HL-60 (cell line): ENCODE data around the gene ARRB1.
"Not testable (repeated sequence)": the region's sequence is repeated elsewhere in the genome, so short reads cannot be mapped to it uniquely, and the experiment has no call there.

ENCODE experiments used
- DNase-seq, 2 experiments: peaks; one replicate each; pipeline ENCODE4 v3.0.0-alpha.2; 2010 to 2020; ENCODE audit warnings: low read depth in 1 of 2, low spot score in 1 of 2
- H3K27ac ChIP-seq: fragments of 250-450 bp; sonication (Bioruptor Pico); replicated peaks from 2 replicates; pipeline ENCODE4 v1.5.1; 2020; ENCODE audit warnings: mild to moderate bottlenecking, moderate library complexity
- H3K27me3 ChIP-seq: fragments of 250-450 bp; sonication (Bioruptor Pico); 2 replicates; pipeline ENCODE4 v1.5.1; 2021; ENCODE audit warnings: mild to moderate bottlenecking, moderate library complexity; ENCODE audit not compliant: insufficient read depth, poor library complexity, severe bottlenecking
- H3K4me3 ChIP-seq: replicated peaks from 2 replicates; pipeline ENCODE4 v1.5.1; 2011; ENCODE audit warnings: mild to moderate bottlenecking, control low read depth, low read length; ENCODE audit not compliant: insufficient read depth
- CTCF ChIP-seq: IDR thresholded peaks from one replicate; pipeline ENCODE4 v1.5.1; 2011; ENCODE audit warnings: low read length, control low read depth, inconsistent platforms; ENCODE audit not compliant: insufficient read depth
- GABPA ChIP-seq: IDR thresholded peaks from 2 replicates; pipeline ENCODE4 v1.6.1; 2012; ENCODE audit warnings: low read depth
- POLR2AphosphoS5 ChIP-seq: IDR thresholded peaks from 2 replicates; pipeline ENCODE4 v1.6.1; 2012; ENCODE audit warnings: low read depth
- REST ChIP-seq: IDR thresholded peaks from 2 replicates; pipeline ENCODE4 v1.6.1; 2012; ENCODE audit warnings: low read depth; ENCODE audit not compliant: insufficient replicate concordance
- SPI1 ChIP-seq: IDR thresholded peaks from 2 replicates; pipeline ENCODE4 v1.6.1; 2012; ENCODE audit warnings: low read depth, mild to moderate bottlenecking, borderline replicate concordance

Gene ARRB1

GRCh38 chr11:75371949-75372876 is 20.8 kb upstream of the ARRB1 start:
- DNase-seq = no peak

GRCh38 chr11:75369560-75370255 is 18.2 kb upstream of the ARRB1 start:
- no peak for TF ChIP-seq CTCF
- peak; percentile 71 for TF ChIP-seq GABPA
- peak; percentile 90 for TF ChIP-seq SPI1
- DNase-seq = peak; percentile 72 to 83

More at GRCh38 chr11:75371949-75372876, 20.8 kb upstream of the ARRB1 start:
- no peaks in the 10 kb centered on the region for H3K27me3 ChIP-seq
- no peak overlapping the region for H3K27ac ChIP-seq
- TF ChIP-seq POLR2AphosphoS5 (no peak), REST (no peak), GABPA (no peak), CTCF (no peak), SPI1 (no peak)
- no peak overlapping the region for H3K4me3 ChIP-seq

DNA sequence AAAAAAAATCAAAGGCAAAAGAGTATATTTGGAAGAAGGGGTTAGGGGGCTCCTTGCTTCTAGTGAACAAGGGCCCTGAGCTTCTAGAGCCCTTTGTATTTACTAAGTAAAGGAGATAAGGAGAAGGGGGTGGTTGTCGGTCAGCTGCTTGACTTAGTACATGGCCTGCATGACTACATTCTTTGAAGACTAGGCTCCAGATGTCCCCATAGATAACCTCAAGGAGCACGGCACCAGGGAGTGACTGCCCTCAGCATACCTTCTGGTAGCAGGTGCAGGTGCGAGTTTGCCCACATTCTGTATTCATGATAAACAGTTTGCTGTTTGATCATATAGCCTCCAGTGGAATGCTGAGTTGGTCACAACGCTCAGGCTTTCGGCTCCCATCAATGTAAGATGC is 15.4 kb upstream of the ARRB1 start:
- H3K4me3 ChIP-seq, H3K27ac ChIP-seq, DNase-seq, H3K27me3 ChIP-seq: not testable (repeated sequence)

More at GRCh38 chr11:75369560-75370255, 18.2 kb upstream of the ARRB1 start:
- no peak overlapping the region for H3K4me3 ChIP-seq
- peak overlapping the region; percentile 22 for H3K27ac ChIP-seq
- H3K27me3 ChIP-seq = no peaks in the 10 kb centered on the region

- H3K4me3 ChIP-seq = no peak overlapping the region
These were observed 14.3 kb upstream of the ARRB1 start for GRCh38 chr11:75365711-75366181.

GRCh38 chr11:75362285-75362684 is 10.8 kb upstream of the ARRB1 start:
- not testable (repeated sequence) for DNase-seq, H3K27me3 ChIP-seq, H3K27ac ChIP-seq, H3K4me3 ChIP-seq

More at GRCh38 chr11:75365711-75366181, 14.3 kb upstream of the ARRB1 start:
- H3K27ac ChIP-seq = peak overlapping the region; percentile 71
- DNase-seq = no peak
- H3K27me3 ChIP-seq = no peaks in the 10 kb centered on the region
- TF ChIP-seq CTCF (no peak), SPI1 (peak; percentile 45; the same call in 1 of the 2 replicates)
